ENCODE data around the gene DIP2B. TPM values are rescaled to one million over a fixed set of nuclear protein-coding genes. Genes with fewer than 3 reads are reported as not detected.
A peak's percentile ranks its signal among the peaks of the same experiment; 100 is the strongest.

Gene DIP2B
- total RNA-seq, 1 experiment from 2014 or later: 20.0 TPM

DNA sequence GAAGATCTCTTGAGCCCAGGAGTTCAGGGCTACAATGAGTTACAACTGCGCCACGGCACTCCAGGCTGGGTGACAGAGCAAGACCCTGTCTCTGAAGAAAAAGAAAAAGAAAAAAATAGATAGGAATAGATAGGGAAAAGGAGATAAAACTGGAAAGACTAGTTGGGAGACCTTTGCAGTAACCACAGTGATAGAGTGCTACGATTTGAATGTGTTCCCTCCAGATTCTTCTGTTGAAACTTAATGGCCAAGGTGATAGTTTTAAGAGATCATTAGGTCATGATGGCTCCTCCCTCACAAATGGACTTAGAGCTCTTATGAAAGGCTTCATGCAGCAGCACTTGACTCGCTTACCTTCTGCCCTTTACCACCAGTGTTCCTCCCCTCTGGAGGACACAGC is 245.6 kb downstream of the DIP2B start:
- Histone ChIP-seq H3K9me3 (ENCODE audit: control insufficient read depth, low read depth, low read length) (no peaks in the 10 kb centered on the region), H2AK5ac (ENCODE audit: insufficient read length, low read length) (no peak overlapping the region), H3K79me1 (ENCODE audit: insufficient read depth, low read depth, low read length, poor library complexity, severe bottlenecking) (no peaks in the 10 kb centered on the region), H2BK20ac (ENCODE audit: low read depth, low read length, poor library complexity, severe bottlenecking) (no peak overlapping the region), H4K5ac (ENCODE audit: insufficient read length, low read depth, low read length) (no peak overlapping the region), H2BK120ac (ENCODE audit: low read depth, low read length, poor library complexity, severe bottlenecking) (no peak overlapping the region), H3K56ac (ENCODE audit: insufficient read length, low read depth, low read length) (no peak overlapping the region), H4K91ac (ENCODE audit: insufficient read length, low read depth, low read length) (no peak overlapping the region), H2BK15ac (ENCODE audit: low read depth, low read length) (no peak overlapping the region), H3K23ac (ENCODE audit: insufficient read length, low read depth, low read length) (no peak overlapping the region), H3K79me2 (ENCODE audit: insufficient read depth, low read length) (no peaks in the 10 kb centered on the region), H2AFZ (ENCODE audit: low read length) (no peak overlapping the region), H3K14ac (ENCODE audit: insufficient read depth, low read length) (no peak overlapping the region), H3K23me2 (ENCODE audit: insufficient read length, low read depth, low read length, poor library complexity, severe bottlenecking) (no peaks in the 10 kb centered on the region), H3K4me1 (ENCODE audit: insufficient read depth, low read length) (0 out of 2 replicates have a peak, but pooled peaks cover 3% of the 10 kb centered on the region), H3K18ac (ENCODE audit: insufficient read length, low read depth, low read length) (no peak overlapping the region), H2BK5ac (ENCODE audit: insufficient read length, low read length) (no peak overlapping the region), H2BK12ac (ENCODE audit: insufficient read length, low read depth, low read length) (no peak overlapping the region), H3K27me3 (ENCODE audit: insufficient read depth, low read length) (no peaks in the 10 kb centered on the region), H3K4me2 (ENCODE audit: insufficient read depth, insufficient read length, low read length) (no peak overlapping the region), H4K8ac (replicated peaks; ENCODE audit: insufficient read length, low read depth, low read length) (no peak overlapping the region), H3T11ph (ENCODE audit: low read length) (no peak overlapping the region), H3K27ac (ENCODE audit: insufficient read length, low read depth, low read length) (no peak overlapping the region), H4K20me1 (ENCODE audit: control insufficient read depth, insufficient read depth, insufficient read length) (no peaks in the 10 kb centered on the region), H3K9ac (ENCODE audit: extremely low read depth, insufficient read length, low read length) (no peak overlapping the region), H3K4ac (ENCODE audit: low read depth, low read length) (no peak overlapping the region)
- DNase-seq: peak; percentile 18
- Mint-ChIP-seq H3K9me3 (no peaks in the 10 kb centered on the region), H3K4me1 (peaks cover 5 to 11% of the 10 kb centered on the region in 2 experiments; a peak in 3 of 4 replicates), H3K27me3 (ENCODE audit: low read depth) (no peaks in the 10 kb centered on the region), H3K27ac (peak overlapping the region in 1 of 3 experiments; percentile 69; a peak in 3 of 7 replicates), H3K4me3 (no peak overlapping the region), H3K36me3 (ENCODE audit: insufficient read depth in 1 of 3, low read depth in 3 of 3) (peaks cover 2 to 15% (median 9%) of the 10 kb centered on the region in 3 experiments; a peak in 5 of 7 replicates)
- WGBS (ENCODE audit: extremely low coverage, insufficient read length, low lambda C conversion rate): no CpG with 5 or more reads among the region's 4 CpGs
- no peak for TF ChIP-seq CTCF (conservative IDR thresholded peaks at IDR 0.05)

Data from H9 (cell line).